Esophagus mucosa (tissue), 1 donor: Measurements from ENCODE around the gene ENPP3. TPM values are rescaled to one million over a fixed set of nuclear protein-coding genes. Genes with fewer than 3 reads are reported as not detected.

ENCODE experiments used
- ATAC-seq: fragments of 200-7000 bp; cut with Tn5 transposase; one replicate; pipeline ENCODE4 v1.9.1; 2020
- total RNA-seq: library from RNA; stranded (reverse); gene quantifications from one replicate; pipeline ENCODE4 v1.2.4, GENCODE V29; 2023
- donor health status: DM: yes; HTN: yes; CAD: no.

ENPP3 gene
- total RNA-seq = 0.24 TPM

GRCh38 chr6:131636880-131637792 is at the start of gene ENPP3:
TSS of gene ENPP3 (plus strand) at chr6:131637302. CDS start at chr6:131637385, 83 bp downstream.
- no peak for ATAC-seq

- no peak for ATAC-seq
These were observed 49.2 kb upstream of the ENPP3 start for GRCh38 chr6:131587909-131588308.

GRCh38 chr6:131588643-131589042 is 48.5 kb upstream of the ENPP3 start:
- ATAC-seq = no peak

GRCh38 chr6:131592935-131593334 is 44.2 kb upstream of the ENPP3 start:
- no peak for ATAC-seq

GRCh38 chr6:131594074-131594473 is 43.0 kb upstream of the ENPP3 start:
- ATAC-seq = no peak

- no peak for ATAC-seq
These were observed 39.7 kb upstream of the ENPP3 start for GRCh38 chr6:131597446-131597845.

GRCh38 chr6:131600716-131601115 is 36.4 kb upstream of the ENPP3 start:
- no peak for ATAC-seq

GRCh38 chr6:131602781-131603312 is 34.3 kb upstream of the ENPP3 start:
- ATAC-seq = no peak

GRCh38 chr6:131613296-131613925 is 23.7 kb upstream of the ENPP3 start:
- no peak for ATAC-seq

GRCh38 chr6:131615275-131615674 is 21.8 kb upstream of the ENPP3 start:
- no peak for ATAC-seq

GRCh38 chr6:131627724-131628682 is 9.1 kb upstream of the ENPP3 start, which contains the start of gene MED23:
TSS of gene MED23 (minus strand) at chr6:131628242. CDS start at chr6:131628049, 193 bp downstream.
- ATAC-seq = peak; percentile 100

GRCh38 chr6:131628726-131629125 is 8.4 kb upstream of the ENPP3 start:
- no peak for ATAC-seq

- ATAC-seq = no peak
These were observed 7.5 kb upstream of the ENPP3 start for GRCh38 chr6:131629651-131630050.

- no peak for ATAC-seq
These were observed 5.3 kb upstream of the ENPP3 start for GRCh38 chr6:131631625-131632289.

GRCh38 chr6:131635384-131636340 is 1.4 kb upstream of the ENPP3 start:
- no peak for ATAC-seq

- ATAC-seq = no peak
These were observed 911 bp downstream of the ENPP3 start for GRCh38 chr6:131638013-131638412.

GRCh38 chr6:131640100-131640499 is 3.0 kb downstream of the ENPP3 start:
- ATAC-seq = no peak

- no peak for ATAC-seq
These were observed 3.5 kb downstream of the ENPP3 start for GRCh38 chr6:131640576-131640975.

GRCh38 chr6:131641554-131641953 is 4.5 kb downstream of the ENPP3 start:
- no peak for ATAC-seq

GRCh38 chr6:131642565-131642964 is 5.5 kb downstream of the ENPP3 start:
- ATAC-seq = no peak
